Daoy (cell line): ENCODE data around the gene LORICRIN. TPM values are rescaled to one million over a fixed set of nuclear protein-coding genes. Genes with fewer than 3 reads are reported as not detected.

ENCODE experiments used
- DNase-seq: peaks from one replicate; pipeline ENCODE4 v3.0.0-alpha.2; 2015; ENCODE audit warnings: low read depth
- total RNA-seq: library from RNA; depleted of rRNA; stranded (reverse); fragments of >200 nt; shearing (Covaris generic); gene quantifications from 2 replicates; pipeline ENCODE4 v1.2.3, GENCODE V29; 2014; rRNA removed

LORICRIN gene, protein sequence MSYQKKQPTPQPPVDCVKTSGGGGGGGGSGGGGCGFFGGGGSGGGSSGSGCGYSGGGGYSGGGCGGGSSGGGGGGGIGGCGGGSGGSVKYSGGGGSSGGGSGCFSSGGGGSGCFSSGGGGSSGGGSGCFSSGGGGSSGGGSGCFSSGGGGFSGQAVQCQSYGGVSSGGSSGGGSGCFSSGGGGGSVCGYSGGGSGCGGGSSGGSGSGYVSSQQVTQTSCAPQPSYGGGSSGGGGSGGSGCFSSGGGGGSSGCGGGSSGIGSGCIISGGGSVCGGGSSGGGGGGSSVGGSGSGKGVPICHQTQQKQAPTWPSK
- total RNA-seq, result not detected in 2 replicates

DNA sequence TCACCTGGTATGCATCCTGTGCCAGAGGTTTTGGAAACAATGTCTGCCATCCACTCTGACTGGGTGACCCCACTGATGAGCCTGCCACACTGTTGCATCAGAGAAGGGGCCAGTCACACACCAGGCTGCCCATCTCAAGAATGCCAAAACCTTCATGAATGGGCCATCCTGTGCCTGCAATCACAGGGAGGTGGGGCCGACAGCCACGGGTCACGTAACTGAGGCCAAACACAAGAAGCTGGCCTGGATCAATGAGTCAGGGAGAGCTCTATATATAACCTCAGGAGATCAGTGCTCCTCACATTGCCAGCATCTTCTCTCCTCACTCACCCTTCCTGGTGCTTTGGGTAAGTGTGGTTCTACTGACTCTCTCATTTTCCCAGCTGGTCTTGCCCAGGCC lies at the start of gene LORICRIN:
LORICRIN (plus strand) TSS at position 301 of the 400 bp plus-strand sequence. CDS start 1,263 bp downstream, outside the sequence.
- no peak for DNase-seq

DNA sequence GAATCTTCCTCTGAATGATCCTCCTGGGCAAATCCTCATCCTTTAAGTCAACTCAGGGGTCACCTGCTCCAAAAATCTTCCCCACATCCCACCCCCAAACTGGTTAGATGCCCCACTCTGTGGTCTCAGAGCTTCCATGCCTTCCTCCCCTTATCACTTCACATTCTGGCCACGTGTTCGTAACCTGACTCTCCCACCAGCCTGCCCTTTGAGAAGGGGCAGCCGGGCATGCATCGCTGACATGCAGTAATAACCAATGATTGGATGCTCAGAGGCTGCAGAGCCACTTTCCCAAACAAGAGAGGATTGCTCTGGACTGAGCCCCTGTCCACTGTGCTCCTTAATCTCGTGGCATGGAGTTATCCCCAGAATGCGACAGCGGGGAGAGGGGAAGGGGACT lies 49.3 kb upstream of the LORICRIN start:
- no peak for DNase-seq

- DNase-seq, result peak; percentile 39
Observed at GRCh38 chr1:153212201-153212600, 47.3 kb upstream of the LORICRIN start.

DNA sequence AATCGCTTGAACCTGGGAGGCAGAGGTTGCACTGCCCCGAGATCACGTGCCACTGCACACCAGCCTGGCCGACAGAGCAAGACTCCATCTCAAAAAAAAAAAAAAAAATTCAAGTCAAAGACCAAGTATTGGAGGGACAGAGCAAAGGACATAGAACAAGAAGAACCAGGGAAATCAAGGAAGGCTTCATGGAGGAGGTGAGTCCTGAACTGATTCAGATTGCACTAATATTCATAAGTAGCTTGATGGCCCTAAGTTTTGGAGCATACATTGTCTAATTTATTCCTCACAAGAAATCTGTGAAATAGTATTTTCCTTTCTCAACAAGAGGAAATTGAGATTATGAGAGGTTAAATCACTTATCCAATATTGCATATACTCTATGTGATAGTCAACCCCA lies 46.0 kb upstream of the LORICRIN start:
- DNase-seq, result no peak

GRCh38 chr1:153217212-153217611 lies 42.3 kb upstream of the LORICRIN start, which contains the start of gene PRR9:
TSS of gene PRR9 (plus strand) at chr1:153217584. CDS start at chr1:153218145, 561 bp downstream.
- peak; percentile 69 for DNase-seq

DNA sequence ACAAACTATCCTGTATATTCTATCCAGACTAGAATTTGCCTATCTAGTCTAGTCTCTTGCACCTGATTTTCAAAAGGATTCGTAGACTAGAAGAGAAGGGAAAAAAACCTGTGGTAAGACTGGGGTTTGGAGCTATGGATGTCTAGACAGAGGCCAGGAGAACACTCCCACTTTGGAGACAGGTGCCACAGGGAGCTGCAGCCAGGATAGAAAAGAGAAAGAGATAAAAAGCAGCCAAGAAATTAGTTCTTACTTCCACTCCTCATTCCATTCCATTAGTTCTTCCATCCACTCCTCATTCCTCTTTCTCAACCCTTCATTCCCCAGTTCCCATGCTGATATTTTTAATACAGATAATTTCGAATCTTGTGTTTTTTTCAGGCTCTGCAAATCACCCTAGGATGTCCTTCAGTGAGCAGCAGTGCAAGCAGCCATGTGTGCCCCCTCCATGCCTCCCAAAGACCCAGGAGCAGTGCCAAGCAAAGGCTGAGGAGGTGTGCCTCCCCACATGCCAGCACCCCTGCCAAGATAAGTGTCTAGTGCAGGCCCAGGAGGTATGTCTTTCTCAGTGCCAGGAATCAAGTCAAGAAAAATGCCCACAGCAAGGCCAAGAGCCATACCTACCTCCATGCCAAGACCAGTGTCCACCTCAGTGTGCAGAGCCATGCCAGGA lies 41.6 kb upstream of the LORICRIN start:
- DNase-seq, result no peak

DNA sequence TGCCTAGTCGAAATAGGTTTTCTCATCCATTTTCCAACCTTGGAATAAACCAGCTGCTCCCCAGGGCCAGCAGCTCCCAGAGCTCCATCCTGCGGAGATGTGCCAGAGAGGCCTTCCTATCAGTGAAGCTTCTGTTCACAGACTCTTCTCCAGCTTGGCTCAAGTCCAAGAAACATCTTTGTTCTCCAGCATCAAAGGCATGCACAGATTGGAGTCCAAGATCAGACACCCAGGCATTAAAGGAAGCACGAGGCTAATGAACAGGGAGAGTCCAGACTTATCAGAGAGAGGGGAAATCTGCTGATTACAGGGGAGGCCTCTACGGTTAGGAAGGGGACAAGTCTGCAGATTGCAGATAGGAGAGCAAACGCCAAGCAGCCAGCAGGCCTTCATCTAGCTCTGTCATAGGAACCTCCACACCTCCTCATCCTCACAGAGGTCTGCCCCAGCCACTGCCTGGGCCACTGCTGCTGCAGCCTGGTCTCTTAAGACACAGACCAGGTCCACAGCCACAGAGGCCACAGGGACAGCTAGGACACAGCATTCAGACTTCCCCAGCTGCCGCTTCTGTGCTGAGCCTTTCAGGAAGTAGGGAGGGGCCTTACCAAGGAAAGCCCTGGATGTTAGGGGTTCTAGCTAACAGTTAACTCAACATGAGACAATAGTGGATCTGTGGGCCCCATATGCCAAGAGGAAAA lies 38.7 kb upstream of the LORICRIN start:
- DNase-seq, result no peak

DNA sequence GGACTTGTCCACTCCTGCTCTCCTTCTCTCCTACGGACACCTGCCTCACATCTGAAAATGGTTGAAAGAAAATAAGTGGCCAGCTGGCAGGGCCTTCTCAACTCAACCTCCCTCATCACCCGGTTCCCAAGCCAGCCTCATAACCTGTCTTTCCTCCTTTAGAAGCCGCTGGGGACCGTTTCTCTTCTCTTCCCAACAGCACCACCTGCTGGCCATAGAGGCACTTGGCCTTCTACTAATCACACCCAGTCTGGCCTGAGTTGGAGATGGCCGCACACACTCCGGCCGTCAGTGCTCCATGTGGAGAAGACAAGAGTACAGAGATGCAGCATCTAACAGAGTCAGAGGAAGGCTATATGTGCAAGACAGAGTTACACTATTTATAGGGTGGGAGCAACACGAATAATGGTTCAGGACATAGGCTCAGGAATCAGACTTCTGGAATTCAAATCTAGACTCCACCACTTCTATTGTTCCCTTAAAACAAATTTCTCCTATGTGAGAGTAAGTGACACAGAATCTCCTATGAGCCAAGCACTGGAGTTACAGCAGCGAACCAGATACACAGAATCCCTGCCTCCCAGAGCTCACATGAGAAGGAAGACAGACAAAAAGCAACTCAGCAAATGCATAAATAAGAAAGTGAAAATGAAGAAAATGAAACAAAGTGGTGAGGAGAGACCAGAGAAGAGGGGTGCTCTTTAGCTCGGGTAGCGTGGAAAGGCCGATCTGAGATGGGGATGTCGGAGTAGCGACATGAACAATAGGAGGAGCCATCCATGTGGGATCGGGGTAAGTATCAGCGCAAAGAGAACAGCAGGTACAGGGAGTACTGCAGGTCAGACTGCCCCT lies 36.2 kb upstream of the LORICRIN start:
- peak; percentile 62 for DNase-seq

DNA sequence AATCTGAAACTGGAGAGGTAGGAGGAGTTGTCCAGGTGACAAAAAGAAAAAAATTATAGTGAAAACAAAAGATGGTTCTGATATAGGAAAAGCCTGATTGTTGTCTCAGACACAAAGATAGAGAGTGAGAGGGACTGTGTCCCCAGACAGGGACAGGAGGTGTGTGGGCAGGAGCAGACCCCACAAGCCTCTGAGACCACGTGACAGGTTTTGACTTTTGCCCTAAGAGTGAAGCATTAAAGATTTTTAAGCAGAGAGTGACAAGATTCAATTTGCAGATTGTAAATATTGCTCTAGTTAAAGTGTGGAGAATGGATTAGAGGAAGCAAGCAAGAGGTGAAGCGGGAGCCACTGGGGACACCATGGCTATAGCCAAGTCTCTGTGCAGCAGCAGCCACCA lies 31.7 kb upstream of the LORICRIN start:
- no peak for DNase-seq

DNA sequence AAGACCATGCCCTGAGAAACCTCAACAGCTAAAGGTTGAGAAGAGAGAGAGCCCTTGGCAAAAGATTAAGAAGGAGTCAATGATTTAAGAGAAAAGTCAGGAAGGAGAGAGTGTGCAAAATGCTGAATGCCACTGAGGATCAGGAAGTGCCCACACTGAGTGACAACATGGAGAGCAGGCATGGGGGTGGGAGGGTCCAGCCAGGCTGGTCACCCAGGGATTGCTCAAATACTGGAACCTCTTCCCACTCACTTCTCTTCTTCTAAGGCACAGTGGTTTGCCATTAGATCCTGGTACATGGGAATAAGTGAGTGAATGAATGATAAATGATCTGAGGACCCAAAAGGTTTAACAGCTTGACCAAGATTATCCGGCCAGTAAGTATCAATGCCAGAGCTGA lies 31.0 kb upstream of the LORICRIN start:
- DNase-seq, result no peak

DNA sequence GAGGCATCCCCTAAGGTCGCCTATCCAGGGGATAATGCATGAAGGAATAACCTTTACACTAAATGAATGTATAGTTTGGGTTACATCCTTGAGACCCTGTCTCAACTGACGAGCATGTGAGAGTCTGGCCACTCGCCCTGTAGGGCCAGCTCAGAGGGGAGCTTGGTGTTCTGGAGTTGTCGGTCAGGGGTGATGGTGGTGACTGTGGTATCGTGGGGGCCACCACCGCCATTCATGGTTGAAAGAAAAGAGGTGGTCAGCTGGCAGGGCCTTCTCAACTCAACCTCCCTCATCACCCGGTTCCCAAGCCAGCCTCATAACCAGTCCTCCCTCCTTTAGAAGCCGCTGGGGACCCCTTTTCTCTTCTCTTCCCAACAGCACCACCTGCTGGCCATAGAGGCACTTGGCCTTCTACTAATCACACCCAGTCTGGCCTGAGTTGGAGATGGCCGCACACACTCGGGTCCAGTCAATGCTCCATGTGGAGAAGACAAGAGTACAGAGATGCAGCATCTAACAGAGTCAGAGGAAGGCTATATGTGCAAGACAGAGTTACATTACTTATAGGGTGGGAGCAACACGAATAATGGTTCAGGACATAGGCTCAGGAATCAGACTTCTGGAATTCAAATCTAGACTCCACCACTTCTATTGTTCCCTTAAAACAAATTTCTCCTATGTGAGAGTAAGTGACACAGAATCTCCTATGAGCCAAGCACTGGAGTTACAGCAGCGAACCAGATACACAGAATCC lies 30.2 kb upstream of the LORICRIN start:
- DNase-seq, result peak; percentile 31

DNA sequence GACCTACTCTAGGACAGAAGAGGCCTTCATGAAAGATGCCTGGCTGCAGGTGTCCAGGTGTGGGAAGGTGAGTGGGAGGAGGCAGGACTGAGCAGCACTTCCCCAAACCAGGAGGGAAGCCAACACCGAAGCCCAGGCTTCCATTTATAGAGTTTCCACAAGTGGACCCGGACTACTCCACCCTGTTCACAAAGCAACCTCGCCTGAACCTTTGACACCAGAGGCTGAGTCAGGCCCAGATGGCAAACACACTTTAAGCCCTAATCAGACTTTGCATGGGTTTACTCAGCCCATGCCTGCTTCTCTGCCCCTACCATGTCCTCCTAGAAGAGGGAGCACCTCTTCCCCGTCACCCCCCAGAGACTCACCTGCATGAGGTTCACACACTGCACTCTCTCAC lies 28.1 kb upstream of the LORICRIN start:
- no peak for DNase-seq

GRCh38 chr1:153231785-153232184 lies 27.7 kb upstream of the LORICRIN start:
- DNase-seq, result no peak

- DNase-seq, result no peak
Observed at GRCh38 chr1:153232553-153232952, 26.9 kb upstream of the LORICRIN start.

GRCh38 chr1:153233448-153233847 lies 26.0 kb upstream of the LORICRIN start:
- no peak for DNase-seq

DNA sequence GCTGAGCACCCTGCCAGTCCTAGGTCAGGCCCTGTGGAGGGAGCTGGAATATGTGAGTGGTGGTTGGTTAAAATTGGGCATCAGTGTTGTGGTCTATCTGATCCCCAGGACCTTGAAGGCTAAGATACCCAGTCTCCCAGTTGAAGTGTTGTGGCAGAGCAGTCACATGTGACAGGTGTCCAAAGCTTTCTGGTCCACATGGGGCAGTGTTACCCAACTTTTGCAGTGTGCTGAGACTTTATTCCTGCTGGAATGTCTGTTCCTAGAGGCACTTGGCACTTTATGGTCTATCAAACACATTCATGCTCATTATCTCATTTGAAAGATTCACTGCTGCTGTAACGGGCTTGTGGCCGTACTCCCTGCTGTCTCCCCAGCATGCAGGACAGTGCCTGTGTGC lies 21.0 kb upstream of the LORICRIN start:
- no peak for DNase-seq

DNA sequence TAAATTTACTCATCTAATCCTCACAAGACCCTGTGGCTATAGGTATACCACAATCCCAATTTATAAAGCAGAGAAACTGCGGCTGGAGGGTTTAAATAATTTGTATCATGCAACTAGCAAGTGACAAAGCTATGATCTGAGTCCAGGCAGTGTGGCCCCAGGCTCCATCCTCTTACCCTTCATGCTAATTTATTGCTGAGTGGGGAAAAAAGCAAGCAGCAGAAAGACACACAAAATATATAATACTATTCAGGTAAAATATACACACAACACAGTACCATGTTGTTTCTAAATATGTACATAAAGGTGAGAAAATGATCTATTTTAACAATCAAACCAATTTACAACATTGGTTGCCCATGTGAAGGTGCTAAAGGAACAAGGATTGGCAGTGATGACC lies 17.3 kb upstream of the LORICRIN start:
- no peak for DNase-seq

GRCh38 chr1:153245466-153245865 lies 14.0 kb upstream of the LORICRIN start:
- no peak for DNase-seq

DNA sequence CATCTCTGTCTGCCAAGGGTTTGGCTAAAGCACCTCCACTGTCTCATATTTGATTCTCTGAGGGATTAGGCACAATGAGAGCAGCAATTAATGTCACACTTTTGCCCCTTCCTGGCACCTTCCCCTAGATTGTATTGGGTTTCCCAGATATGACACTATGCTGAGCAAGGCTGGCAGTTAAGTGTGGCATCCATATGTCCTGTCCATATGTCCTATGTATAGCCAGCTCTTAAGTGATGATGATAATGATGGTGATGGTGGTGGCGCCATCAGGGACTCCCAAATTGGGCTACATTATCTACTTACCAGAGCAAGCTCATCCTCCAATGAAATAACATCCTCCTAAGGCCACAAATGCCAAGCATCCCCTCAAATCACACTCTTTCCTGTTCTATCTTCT lies 13.5 kb upstream of the LORICRIN start:
- no peak for DNase-seq

DNA sequence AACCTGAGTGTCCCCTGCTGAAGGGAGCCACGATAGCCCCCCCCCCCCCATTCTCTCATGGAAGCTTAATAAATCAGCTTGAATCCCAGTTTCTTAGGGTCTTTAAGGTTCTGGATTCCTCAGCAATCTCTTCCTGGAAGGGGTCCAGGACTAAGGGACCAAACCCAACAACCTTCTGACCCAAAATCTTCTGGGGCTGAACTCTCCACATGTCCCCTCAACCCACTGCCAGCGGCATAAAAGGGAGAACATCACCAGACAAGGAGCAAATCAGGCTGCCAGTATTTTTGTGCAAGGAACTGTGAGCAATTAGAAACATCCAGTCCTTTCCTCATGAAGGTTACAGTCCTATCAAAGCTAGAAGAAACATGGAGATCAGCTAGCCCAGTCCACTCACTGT lies 12.7 kb upstream of the LORICRIN start:
- no peak for DNase-seq
